Measurements from ENCODE around the gene PIK3AP1. TPM values are rescaled to one million over a fixed set of nuclear protein-coding genes. Genes with fewer than 3 reads are reported as not detected.

Gene PIK3AP1
- total and polyA plus RNA-seq, 2 of the 13 experiments (the other 11 are each of a cell fraction or from before 2014, with no cell fraction given) = 3.6 to 13.8 TPM

- no peak for TF ChIP-seq ZBTB46 (CRISPR knock-in tag; IDR thresholded peaks at IDR 0.05; ENCODE audit: borderline replicate concordance)
- no peak for TF ChIP-seq NRL (CRISPR knock-in tag; IDR thresholded peaks at IDR 0.05; ENCODE audit: borderline replicate concordance)
- TF ChIP-seq ZNF563 (CRISPR knock-in tag; IDR thresholded peaks at IDR 0.05) = no peak
- TF ChIP-seq ZNF329 (CRISPR knock-in tag; IDR thresholded peaks at IDR 0.05; ENCODE audit: low read depth) = no peak
- TF ChIP-seq ARNT2 (CRISPR knock-in tag; IDR thresholded peaks at IDR 0.05; ENCODE audit: low read depth) = no peak
- no peak for TF ChIP-seq SRY (CRISPR knock-in tag; IDR thresholded peaks at IDR 0.05)
- TF ChIP-seq MIXL1 (CRISPR knock-in tag; IDR thresholded peaks at IDR 0.05) = 0 out of 2 replicates have a peak, but pooled peaks have one; percentile 29
- TF ChIP-seq FOXA1 (IDR thresholded peaks at IDR 0.05) = no peak
- TF ChIP-seq FOXA1 (CRISPR knock-in tag; IDR thresholded peaks at IDR 0.05) = peak; percentile 97
- TF ChIP-seq ZNF282 (IDR thresholded peaks at IDR 0.05; ENCODE audit: partially characterized antibody) = no peak
- no peak for TF ChIP-seq SIN3B (IDR thresholded peaks at IDR 0.05; ENCODE audit: low read length)
- peak; percentile 75; the same call in 1 of the 2 replicates for TF ChIP-seq ZNF615 (CRISPR knock-in tag; IDR thresholded peaks at IDR 0.05; ENCODE audit: borderline replicate concordance)
- TF ChIP-seq ZNF790 (CRISPR knock-in tag; IDR thresholded peaks at IDR 0.05; ENCODE audit: borderline replicate concordance) = no peak
- TF ChIP-seq FOXC1 (CRISPR knock-in tag; IDR thresholded peaks at IDR 0.05; ENCODE audit: borderline replicate concordance) = no peak
- TF ChIP-seq ZSCAN25 (CRISPR knock-in tag; IDR thresholded peaks at IDR 0.05) = no peak
- TF ChIP-seq KAT2B (IDR thresholded peaks at IDR 0.05; ENCODE audit: borderline replicate concordance, low read depth, low read length) = no peak
- peak; percentile 33; the same call in 1 of the 2 replicates for TF ChIP-seq RFXAP (CRISPR knock-in tag; IDR thresholded peaks at IDR 0.05; ENCODE audit: borderline replicate concordance)
- no peak for TF ChIP-seq ZBTB3 (CRISPR knock-in tag; IDR thresholded peaks at IDR 0.05; ENCODE audit: borderline replicate concordance, low read depth)
- no peak; the same call in 1 of the 2 replicates for TF ChIP-seq ARHGAP35 (CRISPR knock-in tag; IDR thresholded peaks at IDR 0.05; ENCODE audit: borderline replicate concordance)
- no peak for TF ChIP-seq CBX2 (IDR thresholded peaks at IDR 0.05; ENCODE audit: low read depth, low read length)
- TF ChIP-seq CBX2 (CRISPR knock-in tag; IDR thresholded peaks at IDR 0.05; ENCODE audit: low read depth) = no peak
- TF ChIP-seq ASH2L (IDR thresholded peaks at IDR 0.05; ENCODE audit: insufficient read length, low read depth, low read length) = peak; percentile 81
- no peak for TF ChIP-seq ZNF678 (CRISPR knock-in tag; IDR thresholded peaks at IDR 0.05)
- TF ChIP-seq ZNF747 (CRISPR knock-in tag; IDR thresholded peaks at IDR 0.05; ENCODE audit: borderline replicate concordance) = 0 out of 2 replicates have a peak, but pooled peaks have one; percentile 49
- TF ChIP-seq ZNF687 (CRISPR knock-in tag; IDR thresholded peaks at IDR 0.05) = no peak
- TF ChIP-seq MAFK (conservative IDR thresholded peaks at IDR 0.05 in 1 of 2, IDR thresholded peaks at IDR 0.05 in 1 of 2; ENCODE audit: low read length in 2 of 2) = no peak
These were observed 46.8 kb downstream of the PIK3AP1 start (continued) for GRCh38 chr10:96673318-96674099.
